HEK293 (cell line): ENCODE measurements around the gene SMIM38.

Source experiments
- CTCF ChIA-PET: fragments of 350-600 bp; formaldehyde crosslinking; extraction: SDS; loops from one replicate; lab custom pipeline; 2021; ENCODE audit warnings: antibody characterized with exemption; lab: Yijun Ruan, JAX
- POLR2A ChIA-PET: fragments of 300-600 bp; formaldehyde crosslinking; extraction: SDS; loops from one replicate; lab custom pipeline; 2020; ENCODE audit warnings: antibody characterized with exemption, inconsistent platforms; lab: Yijun Ruan, JAX
- H3K27ac ChIP-seq: fragments of 200-500 bp; sonication (Bioruptor generic); 2 replicates; pipeline ENCODE4 v1.5.1; 2014; ENCODE audit warnings: low read depth, low read length, control low read depth, inconsistent platforms; ENCODE audit errors: extremely low read depth
- H3K36me3 ChIP-seq, 2 experiments: fragments of 200-500 bp in 1 of 2; sonication (Bioruptor generic) in 1 of 2; 1 replicate in 1 of 2; 2 replicates in 1 of 2; pipeline ENCODE4 v1.5.1; 2014 to 2017; ENCODE audit warnings: inconsistent platforms in 2 of 2, low read length in 2 of 2; ENCODE audit not compliant: control insufficient read depth in 2 of 2, insufficient read depth in 1 of 2
- H3K4me1 ChIP-seq: fragments of 200-500 bp; sonication (Bioruptor generic); 2 replicates; pipeline ENCODE4 v1.5.1; 2014; ENCODE audit warnings: mild to moderate bottlenecking, low read length, inconsistent platforms; ENCODE audit not compliant: control insufficient read depth, insufficient read depth
- H3K4me3 ChIP-seq: 2 replicates; pipeline ENCODE4 v1.5.1; 2011; ENCODE audit warnings: low read depth, mild to moderate bottlenecking, control low read depth, low read length, moderate library complexity
- H3K9me3 ChIP-seq: fragments of 200-500 bp; sonication (Bioruptor generic); 2 replicates; pipeline ENCODE4 v1.5.1; 2014; ENCODE audit warnings: low read depth, low read length, inconsistent platforms; ENCODE audit not compliant: control insufficient read depth, insufficient read depth
- FEZF1 ChIP-seq: fragments of 450-650 bp; formaldehyde crosslinking; IDR thresholded peaks from 2 replicates; pipeline ENCODE4 v1.5.1; 2016; ENCODE audit warnings: missing biosample characterization, missing genetic modification characterization
- GFI1B ChIP-seq: fragments of 450-650 bp; formaldehyde crosslinking; IDR thresholded peaks from 2 replicates; pipeline ENCODE4 v1.5.1; 2016; ENCODE audit warnings: missing biosample characterization, missing genetic modification characterization
- GLI2 ChIP-seq: fragments of 450-650 bp; formaldehyde crosslinking; IDR thresholded peaks from 2 replicates; pipeline ENCODE4; 2017; ENCODE audit warnings: missing biosample characterization, missing genetic modification characterization, low read depth, borderline replicate concordance
- KLF10 ChIP-seq: fragments of 450-650 bp; IDR thresholded peaks from 2 replicates; pipeline ENCODE4 v1.5.1; 2018; ENCODE audit warnings: missing biosample characterization, mild to moderate bottlenecking, missing genetic modification characterization
- KLF16 ChIP-seq: fragments of 450-650 bp; formaldehyde crosslinking; IDR thresholded peaks from 2 replicates; pipeline ENCODE4 v1.5.1; 2017; ENCODE audit warnings: missing biosample characterization, missing genetic modification characterization
- MYNN ChIP-seq: fragments of 450-650 bp; formaldehyde crosslinking; IDR thresholded peaks from 2 replicates; pipeline ENCODE4 v1.5.1; 2016; ENCODE audit warnings: missing biosample characterization, missing genetic modification characterization, borderline replicate concordance
- OSR2 ChIP-seq: fragments of 450-650 bp; formaldehyde crosslinking; IDR thresholded peaks from 2 replicates; pipeline ENCODE4 v1.5.1; 2016; ENCODE audit warnings: missing biosample characterization, missing genetic modification characterization
- TCF7L2 ChIP-seq: IDR thresholded peaks from 2 replicates; pipeline ENCODE4 v1.6.1; 2011; ENCODE audit warnings: low read depth, mild to moderate bottlenecking, inconsistent platforms, low read length, moderate library complexity, borderline replicate concordance
- ZEB2 ChIP-seq: fragments of 450-650 bp; formaldehyde crosslinking; IDR thresholded peaks from 2 replicates; pipeline ENCODE4 v1.5.1; 2016; ENCODE audit warnings: missing biosample characterization, missing genetic modification characterization
- ZFP69B ChIP-seq: fragments of 450-650 bp; formaldehyde crosslinking; IDR thresholded peaks from 2 replicates; pipeline ENCODE4 v1.5.1; 2016; ENCODE audit warnings: missing biosample characterization, missing genetic modification characterization
- ZNF24 ChIP-seq: fragments of 450-650 bp; formaldehyde crosslinking; IDR thresholded peaks from 2 replicates; pipeline ENCODE4 v1.5.1; 2016; ENCODE audit warnings: missing biosample characterization, missing genetic modification characterization
- ZNF274 ChIP-seq, 2 experiments: fragments of 200-500 bp in 1 of 2; fragments of 450-650 bp in 1 of 2; sonication (Bioruptor generic) in 1 of 2; formaldehyde crosslinking in 1 of 2; IDR thresholded peaks; 2 replicates each; pipeline versions ENCODE4 v1.5.1 to v1.6.1; 2014 to 2016; ENCODE audit warnings: borderline replicate concordance in 1 of 2, inconsistent platforms in 1 of 2, low read length in 1 of 2, missing biosample characterization in 1 of 2, missing genetic modification characterization in 1 of 2
- ZNF416 ChIP-seq: fragments of 450-650 bp; formaldehyde crosslinking; IDR thresholded peaks from 2 replicates; pipeline ENCODE4 v1.5.1; 2016; ENCODE audit warnings: missing biosample characterization, missing genetic modification characterization
- ZNF426 ChIP-seq: fragments of 450-650 bp; formaldehyde crosslinking; IDR thresholded peaks from 2 replicates; pipeline ENCODE4 v1.5.1; 2017; ENCODE audit warnings: missing biosample characterization, missing genetic modification characterization, mild to moderate bottlenecking, inconsistent platforms, moderate library complexity
- ZNF548 ChIP-seq: fragments of 450-650 bp; formaldehyde crosslinking; IDR thresholded peaks from 2 replicates; pipeline ENCODE4 v1.5.1; 2016; ENCODE audit warnings: missing biosample characterization, missing genetic modification characterization
- ZNF558 ChIP-seq: fragments of 450-650 bp; formaldehyde crosslinking; IDR thresholded peaks from 2 replicates; pipeline ENCODE4 v1.5.1; 2016; ENCODE audit warnings: missing biosample characterization, missing genetic modification characterization
- ZNF596 ChIP-seq: fragments of 450-650 bp; IDR thresholded peaks from 2 replicates; pipeline ENCODE4 v1.5.0; 2018; ENCODE audit warnings: missing biosample characterization, mild to moderate bottlenecking, missing genetic modification characterization, moderate library complexity
- ZNF654 ChIP-seq: fragments of 450-650 bp; formaldehyde crosslinking; IDR thresholded peaks from 2 replicates; pipeline ENCODE4 v1.5.1; 2016; ENCODE audit warnings: low read depth, missing biosample characterization, missing genetic modification characterization
- ZNF707 ChIP-seq: fragments of 450-650 bp; formaldehyde crosslinking; IDR thresholded peaks from 2 replicates; pipeline ENCODE4 v1.5.1; 2016; ENCODE audit warnings: missing biosample characterization, missing genetic modification characterization
- ZNF747 ChIP-seq: fragments of 450-650 bp; formaldehyde crosslinking; IDR thresholded peaks from 2 replicates; pipeline ENCODE4 v1.5.1; 2016; ENCODE audit warnings: missing biosample characterization, missing genetic modification characterization
- ZNF768 ChIP-seq: fragments of 450-650 bp; formaldehyde crosslinking; IDR thresholded peaks from 2 replicates; pipeline ENCODE4 v1.5.1; 2018; ENCODE audit warnings: missing biosample characterization, mild to moderate bottlenecking, missing genetic modification characterization
- ZNF776 ChIP-seq: fragments of 450-650 bp; formaldehyde crosslinking; IDR thresholded peaks from 2 replicates; pipeline ENCODE4 v1.5.0; 2017; ENCODE audit warnings: missing biosample characterization, missing genetic modification characterization, borderline replicate concordance
- ZNF843 ChIP-seq: fragments of 450-650 bp; formaldehyde crosslinking; IDR thresholded peaks from 2 replicates; pipeline ENCODE4 v1.5.1; 2016; ENCODE audit warnings: missing biosample characterization, missing genetic modification characterization
- TF ChIP-seq, protein P1 (sequence below): fragments of 450-650 bp; formaldehyde crosslinking; IDR thresholded peaks from 2 replicates; pipeline ENCODE4 v1.5.1; 2016; ENCODE audit warnings: missing biosample characterization, missing genetic modification characterization
- TF ChIP-seq, protein P2 (sequence below): fragments of 450-650 bp; formaldehyde crosslinking; IDR thresholded peaks from 2 replicates; pipeline ENCODE4 v1.5.1; 2017; ENCODE audit warnings: missing biosample characterization, missing genetic modification characterization
- TF ChIP-seq, protein P3 (sequence below): fragments of 450-650 bp; formaldehyde crosslinking; IDR thresholded peaks from 2 replicates; pipeline ENCODE4 v1.5.1; 2017; ENCODE audit warnings: missing biosample characterization, missing genetic modification characterization

Gene SMIM38

DNA sequence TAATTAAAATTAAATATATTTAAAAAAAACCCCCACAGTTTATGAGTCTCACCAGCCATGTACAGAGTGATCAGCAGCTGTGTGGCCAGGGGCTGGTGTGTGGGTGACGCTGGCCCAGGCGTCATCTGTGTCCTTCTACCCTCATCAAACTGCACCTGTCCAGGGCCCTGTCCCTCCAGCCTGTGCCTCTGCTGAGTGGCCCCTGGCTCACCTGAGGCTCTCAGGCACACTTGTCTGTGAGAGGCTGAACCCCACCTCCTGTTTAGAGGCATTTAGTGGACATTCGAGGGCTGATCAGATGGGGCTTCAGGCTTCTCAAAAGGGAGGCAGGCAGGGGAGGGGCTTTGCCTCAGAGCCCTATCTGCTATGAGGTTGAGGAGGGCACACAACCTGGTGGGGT, 29.9 kb upstream of the SMIM38 start:
- Histone ChIP-seq H3K27ac (no peak overlapping the region), H3K4me1 (no peaks in the 10 kb centered on the region), H3K9me3 (no peaks in the 10 kb centered on the region), H3K4me3 (no peak overlapping the region), H3K36me3 (no peaks in the 10 kb centered on the region)
- POLR2A ChIA-PET: no interaction called here
- TF ChIP-seq ZNF768 (tag by site-specific recombination) (no peak), ZEB2 (tag by site-specific recombination) (no peak), ZNF843 (tag by site-specific recombination) (no peak), ZNF654 (tag by site-specific recombination) (no peak), ZNF548 (tag by site-specific recombination) (no peak), ZNF24 (no peak), ZNF558 (no peak), ZNF776 (tag by site-specific recombination) (no peak), MYNN (tag by site-specific recombination) (no peak), OSR2 (tag by site-specific recombination) (no peak), GFI1B (tag by site-specific recombination) (no peak), GLI2 (tag by site-specific recombination) (no peak), ZNF416 (tag by site-specific recombination) (no peak), ZNF747 (tag by site-specific recombination) (no peak)
- CTCF ChIA-PET: interaction anchor here (0.7 to 1.3 kb wide), 2 partner anchors 167 to 173 kb away, joined by 3 to 5 read pairs; no protein-coding TSS in a partner anchor

DNA sequence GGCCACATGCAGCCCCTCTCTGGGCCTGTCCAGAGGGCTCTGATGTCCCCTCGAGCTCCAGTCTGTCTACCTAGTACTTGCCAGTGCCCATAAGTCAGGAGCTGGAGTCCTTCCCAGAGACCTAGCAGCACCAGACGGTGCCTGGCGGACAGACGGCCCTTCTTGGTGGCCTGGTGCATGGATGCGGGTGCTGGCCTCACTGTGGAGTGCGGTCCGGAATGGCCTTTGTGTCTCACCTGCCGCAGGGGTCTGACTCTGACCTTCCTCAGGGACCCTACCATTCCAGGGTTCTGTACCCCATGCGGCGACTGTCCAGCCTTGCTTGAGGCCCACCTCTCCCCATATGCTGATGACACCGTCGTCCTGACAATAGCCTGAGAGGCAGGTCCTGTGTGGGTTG, 29.4 kb upstream of the SMIM38 start:
- POLR2A ChIA-PET: no interaction called here
- Histone ChIP-seq H3K36me3 (no peaks in the 10 kb centered on the region), H3K27ac (no peak overlapping the region), H3K4me3 (no peak overlapping the region), H3K4me1 (no peaks in the 10 kb centered on the region), H3K9me3 (no peaks in the 10 kb centered on the region)
- TF ChIP-seq ZNF426 (tag by site-specific recombination) (no peak), ZNF24 (no peak), TCF7L2 (no peak), ZNF768 (tag by site-specific recombination) (no peak), ZNF707 (tag by site-specific recombination) (no peak), OSR2 (tag by site-specific recombination) (no peak), ZFP69B (tag by site-specific recombination) (no peak), ZNF274 (IDR thresholded peaks at IDR 0.05; ENCODE audit: low read length) (no peak), ZNF274 (tag by site-specific recombination; IDR thresholded peaks at IDR 0.05; ENCODE audit: borderline replicate concordance) (no peak), FEZF1 (tag by site-specific recombination) (no peak)
- TF ChIP-seq, protein P1, sequence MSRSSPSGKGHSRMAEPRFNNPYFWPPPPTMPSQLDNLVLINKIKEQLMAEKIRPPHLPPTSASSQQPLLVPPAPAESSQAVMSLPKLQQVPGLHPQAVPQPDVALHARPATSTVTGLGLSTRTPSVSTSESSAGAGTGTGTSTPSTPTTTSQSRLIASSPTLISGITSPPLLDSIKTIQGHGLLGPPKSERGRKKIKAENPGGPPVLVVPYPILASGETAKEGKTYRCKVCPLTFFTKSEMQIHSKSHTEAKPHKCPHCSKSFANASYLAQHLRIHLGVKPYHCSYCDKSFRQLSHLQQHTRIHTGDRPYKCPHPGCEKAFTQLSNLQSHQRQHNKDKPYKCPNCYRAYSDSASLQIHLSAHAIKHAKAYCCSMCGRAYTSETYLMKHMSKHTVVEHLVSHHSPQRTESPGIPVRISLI (tag by site-specific recombination): no peak
- CTCF ChIA-PET: interaction anchor here (0.7 to 1.3 kb wide), 2 partner anchors 167 to 172 kb away, joined by 3 to 5 read pairs; no protein-coding TSS in a partner anchor

DNA sequence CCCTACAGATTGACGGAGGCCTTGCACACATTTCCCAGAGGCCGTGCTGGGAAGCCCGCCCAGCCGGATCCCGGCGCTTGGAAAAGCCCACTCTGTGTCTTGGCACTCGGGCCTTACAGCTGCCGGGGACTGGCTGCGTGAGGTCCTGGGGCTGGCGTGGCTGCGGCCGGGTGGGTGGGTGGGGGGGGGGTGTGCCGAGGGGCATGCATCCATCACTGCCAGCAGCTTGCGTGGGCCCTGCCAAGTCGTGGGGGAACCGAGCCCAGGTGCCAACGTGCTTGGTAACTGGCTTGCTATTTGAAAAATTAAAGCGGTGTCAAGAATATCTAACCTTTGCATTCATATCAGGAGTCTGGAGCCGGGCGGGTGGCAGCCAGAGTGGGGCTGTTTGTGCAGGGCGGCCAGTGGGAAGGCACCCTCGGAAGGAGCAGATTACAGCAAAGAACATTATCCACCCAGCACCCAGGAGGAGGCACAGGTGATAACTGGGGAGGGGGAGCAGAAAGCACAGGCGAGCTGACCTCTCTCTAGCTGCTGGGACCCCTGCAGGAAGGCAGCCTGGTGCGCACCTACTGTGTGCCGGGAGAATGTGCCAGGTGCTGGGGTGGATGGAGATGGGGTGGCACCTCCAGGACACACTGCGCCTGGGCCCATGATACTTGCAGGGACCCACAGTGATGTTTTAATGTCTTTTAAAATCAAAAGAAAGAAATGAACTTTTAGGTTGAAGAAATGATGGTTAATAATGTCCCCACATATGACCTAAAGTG, 28.5 kb upstream of the SMIM38 start:
- Histone ChIP-seq H3K4me1 (no peaks in the 10 kb centered on the region), H3K4me3 (no peak overlapping the region), H3K36me3 (no peaks in the 10 kb centered on the region), H3K27ac (no peak overlapping the region), H3K9me3 (no peaks in the 10 kb centered on the region)
- ChIA-PET CTCF (no interaction called here), POLR2A (interaction anchor here (0.6 kb wide), 1 partner anchor 91 kb away, joined by 3 read pairs; no protein-coding TSS in a partner anchor)
- no peak for TF ChIP-seq ZNF596
- TF ChIP-seq, protein P2, sequence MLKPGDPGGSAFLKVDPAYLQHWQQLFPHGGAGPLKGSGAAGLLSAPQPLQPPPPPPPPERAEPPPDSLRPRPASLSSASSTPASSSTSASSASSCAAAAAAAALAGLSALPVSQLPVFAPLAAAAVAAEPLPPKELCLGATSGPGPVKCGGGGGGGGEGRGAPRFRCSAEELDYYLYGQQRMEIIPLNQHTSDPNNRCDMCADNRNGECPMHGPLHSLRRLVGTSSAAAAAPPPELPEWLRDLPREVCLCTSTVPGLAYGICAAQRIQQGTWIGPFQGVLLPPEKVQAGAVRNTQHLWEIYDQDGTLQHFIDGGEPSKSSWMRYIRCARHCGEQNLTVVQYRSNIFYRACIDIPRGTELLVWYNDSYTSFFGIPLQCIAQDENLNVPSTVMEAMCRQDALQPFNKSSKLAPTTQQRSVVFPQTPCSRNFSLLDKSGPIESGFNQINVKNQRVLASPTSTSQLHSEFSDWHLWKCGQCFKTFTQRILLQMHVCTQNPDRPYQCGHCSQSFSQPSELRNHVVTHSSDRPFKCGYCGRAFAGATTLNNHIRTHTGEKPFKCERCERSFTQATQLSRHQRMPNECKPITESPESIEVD: no peak
- TF ChIP-seq KLF16: no peak
- TF ChIP-seq KLF10 (tag by site-specific recombination): no peak
- TF ChIP-seq, protein P3, sequence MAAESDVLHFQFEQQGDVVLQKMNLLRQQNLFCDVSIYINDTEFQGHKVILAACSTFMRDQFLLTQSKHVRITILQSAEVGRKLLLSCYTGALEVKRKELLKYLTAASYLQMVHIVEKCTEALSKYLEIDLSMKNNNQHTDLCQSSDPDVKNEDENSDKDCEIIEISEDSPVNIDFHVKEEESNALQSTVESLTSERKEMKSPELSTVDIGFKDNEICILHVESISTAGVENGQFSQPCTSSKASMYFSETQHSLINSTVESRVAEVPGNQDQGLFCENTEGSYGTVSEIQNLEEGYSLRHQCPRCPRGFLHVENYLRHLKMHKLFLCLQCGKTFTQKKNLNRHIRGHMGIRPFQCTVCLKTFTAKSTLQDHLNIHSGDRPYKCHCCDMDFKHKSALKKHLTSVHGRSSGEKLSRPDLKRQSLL (tag by site-specific recombination): no peak
